Astrocyte of the spinal cord (primary cell): ENCODE measurements around the gene AGXT.

Experiments
- DNase-seq: peaks from one replicate; pipeline ENCODE4 v3.0.0; 2011; ENCODE audit warnings: low read depth, low spot score
- H3K4me3 ChIP-seq: 2 replicates; pipeline ENCODE4 v1.5.1; 2011; ENCODE audit warnings: low read depth, mild to moderate bottlenecking, low read length, moderate library complexity
- CTCF ChIP-seq: IDR thresholded peaks from 2 replicates; pipeline ENCODE4 v1.5.1; 2012; ENCODE audit warnings: low read depth, mild to moderate bottlenecking, low read length, inconsistent platforms
- in situ Hi-C: cut with HindIII; loops from 2 replicates; pipeline ENCODE4 v1.10.0; 2017; ENCODE audit warnings: low sequenced_read_pairs

Gene AGXT

GRCh38 chr2:240868286-240869108, at the start of gene AGXT:
Gene AGXT, plus strand, starts transcription at chr2:240868824. Its CDS starts 42 bp downstream, at chr2:240868866.
- no peak for TF ChIP-seq CTCF
- no peak within 1 kb of the TSS for H3K4me3 ChIP-seq
- in situ Hi-C loops, result no loop called here
- DNase-seq, result no peak

- H3K4me3 ChIP-seq, result no peak overlapping the region
- in situ Hi-C loops, result no loop called here
- DNase-seq, result no peak
- no peak for TF ChIP-seq CTCF
Observed at GRCh38 chr2:240819126-240819857, 49.3 kb upstream of the AGXT start.

- no peak for DNase-seq
- H3K4me3 ChIP-seq, result no peak within 1 kb of the TSS
Observed at GRCh38 chr2:240819858-240820606, 48.6 kb upstream of the AGXT start, which contains the start of gene KIF1A. Gene KIF1A, minus strand, starts transcription at chr2:240820219. Its CDS starts 22,467 bp downstream, at chr2:240797752.

GRCh38 chr2:240820607-240821428, 47.8 kb upstream of the AGXT start:
- no peak for TF ChIP-seq CTCF
- H3K4me3 ChIP-seq, result no peak overlapping the region
- in situ Hi-C loops, result no loop called here
- no peak for DNase-seq

More at GRCh38 chr2:240819858-240820606, 48.6 kb upstream of the AGXT start, which contains the start of gene KIF1A:
- in situ Hi-C loops, result no loop called here
- no peak for TF ChIP-seq CTCF

- no peak for TF ChIP-seq CTCF
- no peak overlapping the region for H3K4me3 ChIP-seq
- in situ Hi-C loops, result no loop called here
- no peak for DNase-seq
Observed at GRCh38 chr2:240821429-240821778, 47.2 kb upstream of the AGXT start.
